ENCODE data around the gene SLC30A1. TPM values are rescaled to one million over a fixed set of nuclear protein-coding genes. Genes with fewer than 3 reads are reported as not detected.

Gene SLC30A1
- total and polyA plus RNA-seq, 2 of the 8 experiments (the other 6 are each of a cell fraction or from before 2014, with no cell fraction given): 4.5 to 14.0 TPM

DNA sequence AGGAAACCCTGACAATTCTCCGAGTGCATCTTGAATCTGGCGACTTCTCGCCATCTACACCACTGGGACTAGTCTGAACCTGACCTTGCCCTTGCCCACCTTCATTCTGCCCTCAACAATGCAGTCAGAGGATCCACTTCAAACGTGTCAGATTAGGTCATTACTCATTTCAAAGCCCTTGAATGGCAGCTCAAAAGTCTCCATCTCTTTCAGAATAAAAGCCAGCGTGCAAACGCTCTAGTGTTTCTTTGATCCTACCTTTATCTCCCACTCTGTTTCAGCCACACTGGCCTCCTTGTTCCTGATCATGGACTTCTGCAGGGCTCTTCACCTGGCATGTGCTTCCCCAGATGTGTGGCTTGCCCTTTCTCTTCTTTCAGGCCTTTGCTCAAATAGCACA is 31.3 kb downstream of the SLC30A1 start (continued):
- TF ChIP-seq, protein P1, sequence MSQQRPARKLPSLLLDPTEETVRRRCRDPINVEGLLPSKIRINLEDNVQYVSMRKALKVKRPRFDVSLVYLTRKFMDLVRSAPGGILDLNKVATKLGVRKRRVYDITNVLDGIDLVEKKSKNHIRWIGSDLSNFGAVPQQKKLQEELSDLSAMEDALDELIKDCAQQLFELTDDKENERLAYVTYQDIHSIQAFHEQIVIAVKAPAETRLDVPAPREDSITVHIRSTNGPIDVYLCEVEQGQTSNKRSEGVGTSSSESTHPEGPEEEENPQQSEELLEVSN (IDR thresholded peaks at IDR 0.05): no peak
- TF ChIP-seq SP2 (IDR thresholded peaks at IDR 0.05; ENCODE audit: low read length): no peak
